ENCODE results near the gene S100A14. TPM values are rescaled to one million over a fixed set of nuclear protein-coding genes. Genes with fewer than 3 reads are reported as not detected.
"Not testable (repeated sequence)": the region's sequence is repeated elsewhere in the genome, so short reads cannot be mapped to it uniquely, and the experiment has no call there.

S100A14 gene
- total RNA-seq, 1 experiment from 2014 or later, result 332 TPM

DNA sequence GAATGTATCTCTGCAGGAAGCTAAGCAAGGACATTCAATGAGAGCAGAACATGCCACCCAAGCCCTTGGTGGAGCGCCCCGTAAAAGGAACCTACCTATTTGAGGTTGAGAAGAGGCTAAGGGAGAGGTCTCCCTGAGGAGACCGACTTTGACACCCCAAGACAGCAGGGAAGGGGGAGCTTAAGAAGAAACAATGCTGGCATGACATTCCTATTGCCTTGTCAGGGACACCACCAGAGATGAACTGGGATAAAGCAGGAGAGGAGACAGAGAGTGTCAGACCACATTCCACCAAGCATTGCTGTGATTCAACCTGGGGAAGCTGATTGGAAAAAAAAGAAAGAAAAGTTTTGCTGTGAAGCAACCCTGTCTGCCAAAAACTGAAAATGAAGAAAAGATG, 37.2 kb downstream of the S100A14 start:
- Mint-ChIP-seq H3K27me3 (ENCODE audit: insufficient read depth, unreplicated experiment) (no peaks in the 10 kb centered on the region), H3K4me1 (ENCODE audit: insufficient read depth, unreplicated experiment) (peaks cover 17% of the 10 kb centered on the region), H3K4me3 (ENCODE audit: unreplicated experiment) (no peak overlapping the region), H3K9me3 (ENCODE audit: unreplicated experiment) (no peaks in the 10 kb centered on the region), H3K27ac (ENCODE audit: low read depth, unreplicated experiment) (no peak overlapping the region), H3K36me3 (ENCODE audit: insufficient read depth, unreplicated experiment) (no peaks in the 10 kb centered on the region)
- TF ChIP-seq, protein P1, sequence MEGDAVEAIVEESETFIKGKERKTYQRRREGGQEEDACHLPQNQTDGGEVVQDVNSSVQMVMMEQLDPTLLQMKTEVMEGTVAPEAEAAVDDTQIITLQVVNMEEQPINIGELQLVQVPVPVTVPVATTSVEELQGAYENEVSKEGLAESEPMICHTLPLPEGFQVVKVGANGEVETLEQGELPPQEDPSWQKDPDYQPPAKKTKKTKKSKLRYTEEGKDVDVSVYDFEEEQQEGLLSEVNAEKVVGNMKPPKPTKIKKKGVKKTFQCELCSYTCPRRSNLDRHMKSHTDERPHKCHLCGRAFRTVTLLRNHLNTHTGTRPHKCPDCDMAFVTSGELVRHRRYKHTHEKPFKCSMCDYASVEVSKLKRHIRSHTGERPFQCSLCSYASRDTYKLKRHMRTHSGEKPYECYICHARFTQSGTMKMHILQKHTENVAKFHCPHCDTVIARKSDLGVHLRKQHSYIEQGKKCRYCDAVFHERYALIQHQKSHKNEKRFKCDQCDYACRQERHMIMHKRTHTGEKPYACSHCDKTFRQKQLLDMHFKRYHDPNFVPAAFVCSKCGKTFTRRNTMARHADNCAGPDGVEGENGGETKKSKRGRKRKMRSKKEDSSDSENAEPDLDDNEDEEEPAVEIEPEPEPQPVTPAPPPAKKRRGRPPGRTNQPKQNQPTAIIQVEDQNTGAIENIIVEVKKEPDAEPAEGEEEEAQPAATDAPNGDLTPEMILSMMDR (IDR thresholded peaks at IDR 0.05; ENCODE audit: unreplicated experiment), result no peak
- POLR2A ChIA-PET, result interaction anchor here (0.6 to 2.4 kb wide), 3 partner anchors 19 to 71 kb away, joined by 3 to 12 read pairs (median 3); partner anchors contain the start of gene S100A16
- CTCF ChIA-PET, result interaction anchor here (0.6 to 2.2 kb wide), 4 partner anchors 8 to 93 kb away, joined by 3 to 11 read pairs (median 5); no protein-coding TSS in a partner anchor
- intact Hi-C loops (cut with micrococcal nuclease), result no loop called here
- DNase-seq (ENCODE audit: unreplicated experiment), result no peak
- BruUV-seq (replicated peaks), result no TSS peak

DNA sequence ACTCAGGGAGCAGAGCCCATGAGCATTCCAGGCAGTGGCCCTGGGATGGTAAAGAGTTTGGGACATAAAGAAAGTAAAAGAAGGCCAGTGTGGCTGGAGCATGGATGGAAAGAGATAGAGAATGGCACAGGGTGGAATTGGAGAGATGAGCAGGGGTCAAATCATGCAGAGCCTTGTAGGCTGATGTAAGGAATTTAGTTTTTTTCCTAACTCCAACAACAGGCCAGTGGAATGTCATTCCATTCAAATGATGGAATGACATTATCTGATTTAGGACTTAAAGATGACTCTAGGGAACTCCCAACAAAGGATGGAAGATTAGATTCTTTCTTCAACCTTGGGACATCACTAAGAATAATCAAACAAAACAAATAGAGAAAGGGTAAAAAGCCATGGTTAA, 37.6 kb downstream of the S100A14 start:
- POLR2A ChIA-PET, result interaction anchor here (0.6 to 2.4 kb wide), 10 partner anchors 8 to 71 kb away, joined by 3 to 12 read pairs (median 4); partner anchors contain the start of genes S100A14, S100A16 and S100A2
- no peaks in the 10 kb centered on the region for H3K27me3 Mint-ChIP-seq (ENCODE audit: insufficient read depth, unreplicated experiment)
- H3K36me3 Mint-ChIP-seq (ENCODE audit: insufficient read depth, unreplicated experiment), result no peaks in the 10 kb centered on the region
- intact Hi-C loops (cut with micrococcal nuclease), result no loop called here
- no peaks in the 10 kb centered on the region for H3K9me3 Mint-ChIP-seq (ENCODE audit: unreplicated experiment)
- DNase-seq (ENCODE audit: unreplicated experiment), result no peak
- H3K27ac Mint-ChIP-seq (ENCODE audit: low read depth, unreplicated experiment), result no peak overlapping the region
- BruUV-seq (replicated peaks), result no TSS peak
- H3K4me3 Mint-ChIP-seq (ENCODE audit: unreplicated experiment), result no peak overlapping the region
- TF ChIP-seq, protein P1 (IDR thresholded peaks at IDR 0.05; ENCODE audit: unreplicated experiment), result no peak
- CTCF ChIA-PET, result interaction anchor here (0.7 to 3.4 kb wide), 7 partner anchors 8 to 94 kb away, joined by 3 to 15 read pairs (median 5); partner anchors contain the start of gene S100A13
- peaks cover 17% of the 10 kb centered on the region for H3K4me1 Mint-ChIP-seq (ENCODE audit: insufficient read depth, unreplicated experiment)

DNA sequence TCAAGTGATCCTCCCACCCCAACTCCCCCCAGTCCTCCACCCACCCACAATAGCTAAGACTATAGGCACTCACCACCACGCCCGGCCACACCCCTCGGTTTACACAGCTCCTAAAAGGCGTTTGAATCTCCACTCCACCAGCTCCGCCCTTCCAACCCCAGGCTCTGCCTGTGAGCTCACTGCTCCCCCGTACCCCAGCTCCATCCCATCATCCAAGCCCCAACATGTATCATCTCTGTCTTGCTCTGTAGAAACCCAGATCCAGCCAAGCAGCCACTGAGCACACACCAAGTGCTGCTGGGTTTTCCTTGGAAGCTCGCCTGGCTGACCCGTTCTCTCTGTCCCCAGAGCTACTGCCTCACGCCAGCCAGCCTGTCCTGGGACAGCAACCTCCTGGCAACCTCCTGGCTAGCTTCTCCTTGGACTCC, 38.5 kb downstream of the S100A14 start:
- Mint-ChIP-seq H3K4me3 (ENCODE audit: unreplicated experiment) (no peak overlapping the region), H3K27me3 (ENCODE audit: insufficient read depth, unreplicated experiment) (no peaks in the 10 kb centered on the region), H3K36me3 (ENCODE audit: insufficient read depth, unreplicated experiment) (no peaks in the 10 kb centered on the region), H3K4me1 (ENCODE audit: insufficient read depth, unreplicated experiment) (peaks cover 25% of the 10 kb centered on the region), H3K9me3 (ENCODE audit: unreplicated experiment) (no peaks in the 10 kb centered on the region), H3K27ac (ENCODE audit: low read depth, unreplicated experiment) (no peak overlapping the region)
- POLR2A ChIA-PET, result interaction anchor here (0.8 to 2.4 kb wide), 16 partner anchors 9 to 152 kb away, joined by 3 to 12 read pairs (median 4); partner anchors contain the start of genes S100A14, S100A16 and S100A2
- TF ChIP-seq, protein P1 (IDR thresholded peaks at IDR 0.05; ENCODE audit: unreplicated experiment), result no peak
- CTCF ChIA-PET, result interaction anchor here (0.5 to 3.4 kb wide), 18 partner anchors 9 to 225 kb away, joined by 3 to 15 read pairs (median 4); partner anchors contain the start of genes CHTOP, S100A13 and S100A16
- DNase-seq (ENCODE audit: unreplicated experiment), result no peak
- BruUV-seq (replicated peaks), result no TSS peak
- intact Hi-C loops (cut with micrococcal nuclease), result no loop called here

DNA sequence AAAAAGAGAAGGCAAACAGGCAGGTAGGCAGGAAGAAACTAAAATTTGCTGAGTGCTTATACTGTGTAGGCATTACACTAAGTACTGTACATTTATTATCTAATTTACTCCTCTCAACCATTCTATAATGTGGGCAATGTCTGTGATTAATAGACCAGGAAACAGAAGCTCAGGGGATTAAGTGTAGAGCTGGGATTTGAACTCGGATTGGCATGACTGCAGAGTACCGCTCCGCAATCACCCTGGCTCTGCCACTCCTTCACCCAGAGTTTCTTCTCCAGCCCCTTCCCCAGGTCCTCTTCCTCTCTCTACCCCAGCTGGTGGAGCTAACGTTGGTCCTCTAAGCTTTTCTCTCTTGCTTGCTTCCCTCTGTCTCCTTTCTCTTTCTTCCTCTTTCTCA, 39.0 kb downstream of the S100A14 start:
- ChIA-PET POLR2A (interaction anchor here (0.8 to 2.4 kb wide), 13 partner anchors 10 to 152 kb away, joined by 3 to 12 read pairs (median 4); partner anchors contain the start of genes S100A14 and S100A16), CTCF (interaction anchor here (0.6 to 3.4 kb wide), 17 partner anchors 9 to 1947 kb away, joined by 3 to 15 read pairs (median 4); partner anchors contain the start of genes CHTOP, S100A13 and S100A16)
- intact Hi-C loops (cut with micrococcal nuclease), result no loop called here
- Mint-ChIP-seq H3K27me3 (ENCODE audit: insufficient read depth, unreplicated experiment) (no peaks in the 10 kb centered on the region), H3K4me1 (ENCODE audit: insufficient read depth, unreplicated experiment) (peaks cover 27% of the 10 kb centered on the region), H3K36me3 (ENCODE audit: insufficient read depth, unreplicated experiment) (no peaks in the 10 kb centered on the region), H3K4me3 (ENCODE audit: unreplicated experiment) (no peak overlapping the region), H3K27ac (ENCODE audit: low read depth, unreplicated experiment) (no peak overlapping the region), H3K9me3 (ENCODE audit: unreplicated experiment) (no peaks in the 10 kb centered on the region)
- TF ChIP-seq, protein P1 (IDR thresholded peaks at IDR 0.05; ENCODE audit: unreplicated experiment), result no peak
- no TSS peak for BruUV-seq (replicated peaks)
- no peak for DNase-seq (ENCODE audit: unreplicated experiment)

DNA sequence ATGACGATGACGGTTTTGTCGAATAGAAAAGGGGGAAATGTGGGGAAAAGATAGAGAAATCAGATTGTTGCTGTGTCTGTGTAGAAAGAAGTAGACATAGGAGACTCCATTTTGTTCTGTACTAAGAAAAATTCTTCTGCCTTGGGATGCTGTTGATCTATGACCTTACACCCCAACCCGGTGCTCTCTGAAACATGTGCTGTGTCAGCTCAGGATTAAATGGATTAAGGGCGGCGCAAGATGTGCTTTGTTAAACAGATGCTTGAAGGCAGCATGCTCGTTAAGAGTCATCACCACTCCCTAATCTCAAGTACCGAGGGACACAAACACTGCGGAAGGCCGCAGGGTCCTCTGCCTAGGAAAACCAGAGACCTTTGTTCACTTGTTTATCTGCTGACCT, 40.6 kb downstream of the S100A14 start:
- H3K4me1 Mint-ChIP-seq (ENCODE audit: insufficient read depth, unreplicated experiment), result peaks cover 31% of the 10 kb centered on the region
- H3K36me3 Mint-ChIP-seq (ENCODE audit: insufficient read depth, unreplicated experiment); H3K27ac Mint-ChIP-seq (ENCODE audit: low read depth, unreplicated experiment); H3K4me3 Mint-ChIP-seq (ENCODE audit: unreplicated experiment); BruUV-seq (replicated peaks); intact Hi-C loops (cut with micrococcal nuclease); DNase-seq (ENCODE audit: unreplicated experiment); H3K9me3 Mint-ChIP-seq (ENCODE audit: unreplicated experiment); H3K27me3 Mint-ChIP-seq (ENCODE audit: insufficient read depth, unreplicated experiment): not testable (repeated sequence)
- ChIA-PET CTCF (interaction anchor here (0.6 to 3.4 kb wide), 7 partner anchors 7 to 403 kb away, joined by 3 to 15 read pairs (median 3); partner anchors contain the start of gene S100A16), POLR2A (interaction anchor here (0.8 to 1.5 kb wide), 5 partner anchors 35 to 310 kb away, joined by 3 to 5 read pairs (median 4); partner anchors contain the start of genes CHTOP, S100A16 and SNAPIN)

DNA sequence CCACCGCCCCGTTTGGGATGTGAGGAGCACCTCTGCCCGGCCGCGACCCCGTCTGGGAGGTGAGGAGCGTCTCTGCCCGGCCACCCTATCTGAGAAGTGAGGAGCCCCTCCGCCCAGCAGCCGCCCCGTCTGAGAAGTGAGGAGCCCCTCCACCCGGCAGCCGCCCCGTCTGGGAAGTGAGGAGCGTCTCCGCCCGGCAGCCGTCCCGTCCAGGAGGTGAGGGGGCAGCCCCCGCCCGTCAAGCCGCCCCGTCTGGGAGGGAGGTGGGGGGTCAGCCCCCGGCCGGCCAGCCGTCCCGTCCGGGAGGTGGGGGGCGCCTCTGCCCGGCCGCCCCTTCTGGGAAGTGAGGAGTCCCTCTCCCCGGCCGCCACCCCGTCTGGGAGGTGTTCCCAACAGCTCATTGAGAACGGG, 41.0 kb downstream of the S100A14 start:
- H3K4me3 Mint-ChIP-seq (ENCODE audit: unreplicated experiment); BruUV-seq (replicated peaks); H3K27me3 Mint-ChIP-seq (ENCODE audit: insufficient read depth, unreplicated experiment); H3K36me3 Mint-ChIP-seq (ENCODE audit: insufficient read depth, unreplicated experiment); H3K9me3 Mint-ChIP-seq (ENCODE audit: unreplicated experiment); intact Hi-C loops (cut with micrococcal nuclease); DNase-seq (ENCODE audit: unreplicated experiment); H3K27ac Mint-ChIP-seq (ENCODE audit: low read depth, unreplicated experiment): not testable (repeated sequence)
- CTCF ChIA-PET, result interaction anchor here (1.0 to 3.4 kb wide), 3 partner anchors 10 to 64 kb away, joined by 3 to 15 read pairs (median 4); no protein-coding TSS in a partner anchor
- peaks cover 31% of the 10 kb centered on the region for H3K4me1 Mint-ChIP-seq (ENCODE audit: insufficient read depth, unreplicated experiment)
- POLR2A ChIA-PET, result interaction anchor here (1.2 to 1.5 kb wide), 2 partner anchors 59 to 84 kb away, joined by 3 to 4 read pairs; partner anchors contain the start of genes CHTOP and SNAPIN
